Esophagus muscularis mucosa (tissue), 3 donors: ENCODE measurements around the gene HS3ST5.

Source experiments
- EP300 ChIP-seq: sonication (generic); formaldehyde crosslinking; IDR thresholded peaks from one replicate; pipeline ENCODE4 v1.6.1; 2017; ENCODE audit warnings: antibody characterized with exemption
- POLR2AphosphoS5 ChIP-seq, 2 donors: sonication (generic); formaldehyde crosslinking; IDR thresholded peaks; one replicate each; pipeline ENCODE4 v1.6.1; 2017; ENCODE audit warnings: antibody characterized with exemption in 2 of 2

- no peak for TF ChIP-seq POLR2AphosphoS5 (IDR thresholded peaks at IDR 0.05)
- TF ChIP-seq EP300, result no peak
Observed at GRCh38 chr6:114202389-114202788, 140.4 kb downstream of the HS3ST5 start.
